IMR-90 (cell line): ENCODE results near the gene URB1.

Experiments
- BHLHE40 ChIP-seq: fragments of 150-350 bp; IDR thresholded peaks from 2 replicates; pipeline ENCODE4 v1.6.1; 2016; ENCODE audit warnings: mild to moderate bottlenecking, low read depth, low read length
- CHD1 ChIP-seq: IDR thresholded peaks from 2 replicates; pipeline ENCODE4 v1.6.1; 2012; ENCODE audit warnings: low read depth, low read length, improper control_type of control experiment
- MAFK ChIP-seq: IDR thresholded peaks from 2 replicates; pipeline ENCODE4 v1.6.1; 2012; ENCODE audit warnings: low read depth, low read length, improper control_type of control experiment
- MAZ ChIP-seq: IDR thresholded peaks from 2 replicates; pipeline ENCODE4 v1.6.1; 2012; ENCODE audit warnings: low read depth, mild to moderate bottlenecking, low read length, improper control_type of control experiment, moderate library complexity, borderline replicate concordance
- MXI1 ChIP-seq: IDR thresholded peaks from 2 replicates; pipeline ENCODE4 v1.6.1; 2012; ENCODE audit warnings: low read depth, mild to moderate bottlenecking, low read length, moderate library complexity, borderline replicate concordance
- NFE2L2 ChIP-seq: fragments of 150-350 bp; IDR thresholded peaks from 2 replicates; pipeline ENCODE4 v1.6.1; 2016; ENCODE audit warnings: low read depth, mild to moderate bottlenecking, low read length
- POLR2A ChIP-seq: IDR thresholded peaks from 2 replicates; pipeline ENCODE4 v1.6.1; 2012; ENCODE audit warnings: mild to moderate bottlenecking, low read depth, low read length
- RAD21 ChIP-seq: IDR thresholded peaks from 2 replicates; pipeline ENCODE4 v1.6.1; 2012; ENCODE audit warnings: low read length, improper control_type of control experiment
- RCOR1 ChIP-seq: IDR thresholded peaks from 2 replicates; pipeline ENCODE4 v1.6.1; 2012; ENCODE audit warnings: mild to moderate bottlenecking, low read length, improper control_type of control experiment; ENCODE audit not compliant: insufficient replicate concordance
- RFX5 ChIP-seq: IDR thresholded peaks from 2 replicates; pipeline ENCODE4 v1.8.0; 2012; ENCODE audit warnings: low read depth, mild to moderate bottlenecking, low read length, moderate library complexity
- SMC3 ChIP-seq: fragments of 150-350 bp; IDR thresholded peaks from 2 replicates; pipeline ENCODE4 v1.6.1; 2016; ENCODE audit warnings: low read depth, mild to moderate bottlenecking, antibody characterized with exemption, low read length, moderate library complexity
- USF2 ChIP-seq: fragments of 150-350 bp; IDR thresholded peaks from 2 replicates; pipeline ENCODE4 v1.6.1; 2017; ENCODE audit warnings: mild to moderate bottlenecking, antibody characterized with exemption, low read length, low read depth
- TF ChIP-seq, protein P1 (sequence below): conservative IDR thresholded peaks from 2 replicates; pipeline ENCODE4 v1.5.1; 2012; ENCODE audit warnings: mild to moderate bottlenecking, low read depth, low read length, improper control_type of control experiment
- TF ChIP-seq, protein P2 (sequence below): fragments of 150-350 bp; IDR thresholded peaks from 2 replicates; pipeline ENCODE4 v1.6.1; 2016; ENCODE audit warnings: low read depth, mild to moderate bottlenecking, low read length, moderate library complexity, borderline replicate concordance

GRCh38 chr21:32426066-32426465 lies 33.3 kb upstream of the URB1 start:
- TF ChIP-seq, protein P1, sequence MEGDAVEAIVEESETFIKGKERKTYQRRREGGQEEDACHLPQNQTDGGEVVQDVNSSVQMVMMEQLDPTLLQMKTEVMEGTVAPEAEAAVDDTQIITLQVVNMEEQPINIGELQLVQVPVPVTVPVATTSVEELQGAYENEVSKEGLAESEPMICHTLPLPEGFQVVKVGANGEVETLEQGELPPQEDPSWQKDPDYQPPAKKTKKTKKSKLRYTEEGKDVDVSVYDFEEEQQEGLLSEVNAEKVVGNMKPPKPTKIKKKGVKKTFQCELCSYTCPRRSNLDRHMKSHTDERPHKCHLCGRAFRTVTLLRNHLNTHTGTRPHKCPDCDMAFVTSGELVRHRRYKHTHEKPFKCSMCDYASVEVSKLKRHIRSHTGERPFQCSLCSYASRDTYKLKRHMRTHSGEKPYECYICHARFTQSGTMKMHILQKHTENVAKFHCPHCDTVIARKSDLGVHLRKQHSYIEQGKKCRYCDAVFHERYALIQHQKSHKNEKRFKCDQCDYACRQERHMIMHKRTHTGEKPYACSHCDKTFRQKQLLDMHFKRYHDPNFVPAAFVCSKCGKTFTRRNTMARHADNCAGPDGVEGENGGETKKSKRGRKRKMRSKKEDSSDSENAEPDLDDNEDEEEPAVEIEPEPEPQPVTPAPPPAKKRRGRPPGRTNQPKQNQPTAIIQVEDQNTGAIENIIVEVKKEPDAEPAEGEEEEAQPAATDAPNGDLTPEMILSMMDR, result no peak
- TF ChIP-seq POLR2A, result no peak
- no peak for TF ChIP-seq SMC3
- TF ChIP-seq MAFK, result no peak
- TF ChIP-seq MAZ, result no peak
- no peak for TF ChIP-seq CHD1
- no peak for TF ChIP-seq BHLHE40
- TF ChIP-seq USF2, result no peak
- TF ChIP-seq NFE2L2, result no peak
- TF ChIP-seq RFX5, result no peak
- no peak for TF ChIP-seq RCOR1
- TF ChIP-seq RAD21, result no peak
- TF ChIP-seq, protein P2, sequence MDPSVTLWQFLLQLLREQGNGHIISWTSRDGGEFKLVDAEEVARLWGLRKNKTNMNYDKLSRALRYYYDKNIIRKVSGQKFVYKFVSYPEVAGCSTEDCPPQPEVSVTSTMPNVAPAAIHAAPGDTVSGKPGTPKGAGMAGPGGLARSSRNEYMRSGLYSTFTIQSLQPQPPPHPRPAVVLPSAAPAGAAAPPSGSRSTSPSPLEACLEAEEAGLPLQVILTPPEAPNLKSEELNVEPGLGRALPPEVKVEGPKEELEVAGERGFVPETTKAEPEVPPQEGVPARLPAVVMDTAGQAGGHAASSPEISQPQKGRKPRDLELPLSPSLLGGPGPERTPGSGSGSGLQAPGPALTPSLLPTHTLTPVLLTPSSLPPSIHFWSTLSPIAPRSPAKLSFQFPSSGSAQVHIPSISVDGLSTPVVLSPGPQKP, result no peak
- TF ChIP-seq MXI1, result no peak
